OCI-M2 (cell line): ENCODE results near the gene BHLHA9.
"Not testable (repeated sequence)": the region's sequence is repeated elsewhere in the genome, so short reads cannot be mapped to it uniquely, and the experiment has no call there.

Experiments used
- DNase-seq: peaks from one replicate; lab custom pipeline; 2025; ENCODE audit not compliant: unreplicated experiment; lab: John Stamatoyannopoulos, UW

Gene BHLHA9

DNA sequence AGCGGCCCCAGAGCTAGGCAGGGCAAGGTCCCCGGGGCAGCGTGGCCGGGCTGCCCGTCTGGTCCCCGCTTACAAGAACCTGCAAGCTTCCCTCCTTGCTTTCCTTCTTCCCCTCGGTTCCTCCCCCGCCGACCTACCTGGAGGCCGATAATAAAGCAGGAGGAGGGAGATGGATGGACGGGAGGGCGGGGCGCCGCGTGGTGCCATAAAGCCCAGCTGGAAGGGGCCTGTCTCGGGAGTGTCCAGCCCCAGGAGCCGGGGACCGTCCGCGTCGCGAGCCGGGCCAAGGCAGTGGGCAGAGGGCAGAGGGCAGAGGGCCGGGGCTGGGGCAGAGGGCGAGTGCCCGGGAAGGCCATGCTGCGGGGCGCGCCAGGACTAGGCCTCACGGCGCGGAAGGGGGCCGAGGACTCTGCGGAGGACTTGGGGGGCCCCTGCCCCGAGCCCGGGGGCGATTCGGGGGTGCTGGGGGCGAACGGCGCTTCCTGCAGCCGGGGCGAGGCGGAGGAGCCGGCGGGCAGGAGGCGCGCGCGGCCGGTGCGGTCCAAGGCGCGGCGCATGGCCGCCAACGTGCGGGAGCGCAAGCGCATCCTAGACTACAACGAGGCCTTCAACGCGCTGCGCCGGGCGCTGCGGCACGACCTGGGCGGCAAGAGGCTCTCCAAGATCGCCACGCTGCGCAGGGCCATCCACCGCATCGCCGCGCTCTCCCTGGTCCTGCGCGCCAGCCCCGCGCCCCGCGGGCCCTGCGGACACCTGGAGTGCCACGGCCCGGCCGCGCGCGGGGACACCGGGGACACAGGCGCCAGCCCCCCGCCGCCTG, at the start of gene BHLHA9:
BHLHA9 (plus strand) TSS at position 235 of the 820 bp plus-strand sequence; CDS start at position 355, 120 bp downstream.
- no peak for DNase-seq

DNA sequence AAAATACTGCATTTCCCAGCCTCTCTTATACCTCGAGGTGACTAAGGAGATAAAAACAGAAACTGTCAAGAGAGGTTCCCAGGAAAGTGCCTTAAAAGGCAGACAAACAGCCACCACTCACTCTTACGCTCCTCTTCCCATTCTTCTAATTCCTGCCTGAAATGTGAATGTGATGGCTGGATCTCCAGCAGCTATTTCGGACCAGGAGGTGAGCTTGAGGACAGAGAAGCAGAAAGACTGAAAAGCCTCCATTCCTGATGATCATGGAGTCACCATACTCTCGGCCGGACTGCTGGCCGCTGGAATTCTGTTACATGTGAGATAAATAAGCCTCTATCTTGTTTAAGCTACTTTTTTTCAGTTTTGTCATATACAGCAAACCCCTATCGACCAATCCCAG, 49.0 kb upstream of the BHLHA9 start:
- no peak for DNase-seq

DNA sequence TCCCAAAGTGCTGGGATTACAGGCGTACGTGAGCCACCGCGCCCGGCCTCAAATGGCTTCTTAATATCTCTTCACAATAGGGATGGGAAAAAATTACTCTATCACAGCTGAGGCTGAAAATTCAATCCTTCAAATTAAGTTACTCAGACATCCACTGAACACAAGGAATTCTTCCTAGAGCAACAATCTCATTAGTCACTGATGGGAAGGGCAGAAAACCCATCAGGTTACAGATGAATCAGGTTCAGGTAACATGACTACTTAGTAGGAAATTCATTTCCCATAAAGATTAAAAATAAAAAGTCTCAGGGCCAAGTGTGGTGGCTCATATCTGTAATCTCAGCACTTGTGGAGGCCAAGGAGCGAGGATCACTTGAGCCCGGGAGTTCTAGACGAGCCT, 47.9 kb upstream of the BHLHA9 start:
- no peak for DNase-seq

DNA sequence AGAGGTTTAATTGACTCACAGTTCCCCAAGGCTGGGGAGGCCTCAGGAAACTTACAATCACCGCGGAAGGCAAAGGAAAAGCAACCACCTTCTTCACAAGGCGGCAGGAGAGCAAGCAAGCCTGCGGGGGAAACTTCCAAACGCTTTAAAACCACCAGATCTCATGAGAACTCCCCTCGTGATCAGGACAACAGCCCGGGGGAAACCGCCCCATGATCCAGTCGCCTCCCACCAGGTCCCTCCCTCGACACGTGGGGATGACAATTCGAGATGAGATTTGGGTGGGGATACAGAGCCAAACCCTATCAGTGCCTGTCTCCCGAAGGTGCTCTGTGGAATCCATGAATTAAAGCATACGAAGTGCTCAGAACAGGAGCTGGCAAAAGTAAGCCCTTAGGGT, 46.6 kb upstream of the BHLHA9 start:
- no peak for DNase-seq

DNA sequence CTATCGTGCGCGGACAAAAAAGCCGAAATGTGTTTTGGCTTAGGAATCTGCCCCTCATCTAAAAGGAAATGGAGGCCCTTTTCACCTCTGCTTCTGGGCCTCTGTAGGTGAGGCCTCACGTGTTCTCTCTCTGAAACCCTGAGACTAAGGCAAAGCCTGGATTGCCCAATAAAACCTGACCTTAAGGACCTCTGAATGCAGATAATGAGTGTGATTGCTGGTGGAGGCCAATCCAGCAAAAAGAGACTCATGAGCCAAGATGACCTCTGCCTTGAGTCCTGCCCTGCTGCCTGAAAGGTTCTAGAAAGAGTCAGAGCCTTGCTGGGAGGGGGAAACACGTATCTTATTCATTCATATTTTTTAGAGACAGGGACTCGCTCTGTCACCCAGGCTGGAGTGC, 45.9 kb upstream of the BHLHA9 start:
- no peak for DNase-seq

DNA sequence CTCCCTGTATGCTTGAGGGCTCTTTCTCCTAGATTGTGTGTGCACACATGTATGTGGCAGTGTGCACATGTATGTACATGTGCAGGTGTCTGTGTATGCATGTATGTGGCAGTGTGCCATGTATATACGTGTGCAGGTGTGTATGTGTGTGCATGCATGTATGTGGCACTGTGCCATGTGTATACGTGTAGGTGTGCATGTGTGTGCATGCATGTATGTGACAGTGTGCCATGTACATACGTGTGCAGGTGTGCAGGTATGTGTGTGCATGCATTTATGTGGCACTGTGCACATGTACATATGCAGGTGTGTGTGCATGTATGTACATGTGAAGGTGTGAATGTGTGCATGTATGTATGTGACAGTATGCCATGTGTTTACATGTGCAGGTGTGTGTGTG, 43.9 kb upstream of the BHLHA9 start:
- no peak for DNase-seq

DNA sequence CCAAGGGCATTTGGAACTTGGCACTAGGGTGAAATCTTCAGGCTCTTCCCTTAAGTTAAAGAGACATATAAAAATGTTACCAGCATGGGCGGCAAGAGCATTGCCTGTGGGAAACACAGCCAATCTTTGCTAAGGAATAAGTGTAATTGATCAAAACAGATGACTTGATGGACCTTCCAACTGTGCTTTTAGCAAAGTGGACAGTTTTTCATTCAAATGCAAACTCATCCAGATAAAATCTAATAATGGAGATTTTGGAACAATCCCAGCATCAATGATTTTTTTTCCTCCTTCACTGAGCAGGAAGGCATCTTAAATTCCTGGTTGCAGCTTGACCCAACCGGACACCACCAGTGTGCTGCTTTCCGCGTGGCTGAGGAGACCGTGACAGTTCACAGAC, 42.9 kb upstream of the BHLHA9 start:
- DNase-seq, result no peak

DNA sequence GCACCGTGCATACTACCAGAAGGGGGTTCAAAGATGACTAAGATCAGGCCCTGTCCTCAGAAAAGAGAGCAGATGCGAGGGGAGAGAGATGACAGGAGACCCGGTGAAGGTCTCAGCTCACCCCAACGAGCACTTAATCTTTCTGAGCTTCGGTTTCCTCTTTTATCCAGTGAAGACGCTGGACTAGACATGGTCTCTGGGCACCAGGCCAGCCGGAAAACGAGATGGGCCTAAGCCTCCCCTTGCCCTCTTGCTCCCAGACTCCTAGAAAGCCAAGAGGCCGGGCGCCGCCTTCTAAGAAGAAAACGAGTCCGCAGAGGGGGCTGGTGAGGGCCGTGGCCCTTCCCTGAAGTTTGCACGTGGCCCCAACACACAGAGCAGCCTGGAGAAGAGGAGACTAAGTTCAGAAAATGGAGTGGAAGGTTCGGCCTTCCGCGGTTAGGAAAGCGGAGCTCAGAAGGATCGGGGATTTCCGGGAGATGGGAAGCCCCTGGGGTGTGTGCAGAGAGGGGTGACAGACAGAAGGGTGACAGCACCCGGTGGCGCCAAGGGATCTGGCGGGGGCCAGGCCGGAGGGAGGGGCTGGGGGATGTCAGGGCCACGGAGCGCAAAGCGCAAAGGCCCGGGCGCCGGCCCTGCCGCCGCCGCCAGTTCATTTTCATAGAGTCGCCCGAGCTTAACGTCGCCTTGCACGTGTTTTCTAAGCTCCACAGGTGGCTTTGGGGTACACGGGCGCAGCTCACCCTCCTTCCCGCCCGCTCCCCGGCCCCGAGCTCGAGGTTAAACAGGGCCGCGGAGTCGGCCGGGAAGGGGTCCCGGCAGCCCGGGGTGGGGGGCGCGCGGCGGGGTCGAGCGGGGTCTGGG, 42.1 kb upstream of the BHLHA9 start:
- no peak for DNase-seq

DNA sequence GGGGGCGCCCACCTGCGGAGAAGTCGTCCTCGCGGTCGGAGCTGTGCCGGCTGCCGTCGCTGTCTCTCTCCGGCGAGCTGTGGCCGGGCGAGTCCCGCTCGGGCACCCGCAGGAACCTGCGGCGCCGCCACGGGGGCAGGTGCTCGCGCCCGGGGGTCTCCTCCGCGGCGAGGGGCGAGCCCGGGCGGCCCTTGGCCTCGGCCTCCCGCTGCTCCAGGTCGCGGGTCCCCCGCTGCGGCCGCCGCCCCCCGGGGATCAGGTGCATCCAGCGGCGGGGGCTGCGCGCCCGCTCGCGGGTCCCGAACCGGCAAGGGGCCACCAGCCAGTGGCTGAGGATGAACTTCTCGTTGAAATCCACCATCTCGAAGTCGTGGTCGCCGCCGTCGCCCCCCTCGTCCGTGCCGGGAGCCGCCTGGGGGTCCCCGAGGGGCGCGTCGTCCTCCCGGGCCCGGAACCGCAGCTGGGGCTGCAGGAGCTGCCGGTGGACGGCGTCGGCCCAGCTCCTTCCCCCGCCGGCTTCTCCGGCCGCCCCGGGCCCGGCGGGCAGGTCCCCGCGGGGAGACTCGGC, 41.4 kb upstream of the BHLHA9 start:
- DNase-seq, result no peak

DNA sequence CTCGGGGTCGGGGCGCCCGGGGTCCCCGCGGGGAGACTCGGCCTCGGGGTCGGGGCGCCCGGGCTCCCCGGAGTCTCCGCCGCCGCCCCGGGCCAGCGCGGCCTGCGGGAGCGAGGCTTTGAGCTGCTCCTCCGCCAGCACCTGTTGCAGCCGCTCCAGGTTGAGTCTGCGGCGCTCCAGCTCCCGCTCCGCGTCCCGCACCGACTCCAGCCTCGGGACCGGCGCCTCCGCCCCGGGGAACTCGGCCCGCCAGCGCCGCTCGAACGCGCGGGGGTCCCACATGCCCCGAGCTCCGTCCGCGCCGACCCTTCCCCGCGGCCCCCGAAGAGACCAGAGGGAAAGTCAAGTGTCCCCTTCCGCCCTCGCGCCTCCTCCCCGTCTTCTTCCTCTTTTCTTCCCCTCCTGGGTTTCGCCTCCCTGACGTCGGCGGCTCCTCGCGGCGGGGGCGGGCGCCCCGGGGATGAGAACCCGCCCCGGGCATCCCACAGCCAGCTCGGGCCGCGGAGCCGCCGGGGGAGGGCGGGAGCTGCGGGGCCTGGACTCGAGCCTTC, 40.8 kb upstream of the BHLHA9 start:
- DNase-seq, result no peak

DNA sequence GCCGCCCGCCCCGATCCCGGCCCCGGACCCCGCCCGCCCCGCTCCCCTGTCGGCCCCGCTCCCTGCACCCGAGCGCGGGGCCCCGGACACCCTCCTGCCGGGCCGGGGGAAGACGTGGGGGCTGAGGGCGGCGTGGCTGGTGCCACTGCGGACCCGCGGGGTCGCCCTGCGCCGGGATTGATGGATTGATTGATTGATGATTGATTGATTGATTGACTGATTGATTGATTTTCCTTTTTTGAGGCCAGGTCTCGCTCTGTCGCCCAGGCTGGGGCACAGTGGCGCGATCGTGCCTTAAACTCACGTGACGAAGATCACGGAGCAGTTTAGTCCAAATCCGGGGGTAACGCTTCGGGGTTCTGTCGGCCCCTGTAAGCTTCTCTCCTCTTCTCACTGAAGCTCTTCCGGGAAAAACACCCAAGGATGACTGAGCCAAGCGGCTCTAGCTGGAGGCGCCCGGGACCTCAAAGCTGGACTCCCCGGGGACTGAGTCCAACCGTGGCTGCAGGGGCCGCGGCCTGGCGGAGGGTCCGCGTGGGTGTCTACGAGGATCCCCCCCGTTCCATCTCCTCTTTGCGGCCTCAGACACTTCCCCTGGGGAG, 40.2 kb upstream of the BHLHA9 start:
- no peak for DNase-seq

DNA sequence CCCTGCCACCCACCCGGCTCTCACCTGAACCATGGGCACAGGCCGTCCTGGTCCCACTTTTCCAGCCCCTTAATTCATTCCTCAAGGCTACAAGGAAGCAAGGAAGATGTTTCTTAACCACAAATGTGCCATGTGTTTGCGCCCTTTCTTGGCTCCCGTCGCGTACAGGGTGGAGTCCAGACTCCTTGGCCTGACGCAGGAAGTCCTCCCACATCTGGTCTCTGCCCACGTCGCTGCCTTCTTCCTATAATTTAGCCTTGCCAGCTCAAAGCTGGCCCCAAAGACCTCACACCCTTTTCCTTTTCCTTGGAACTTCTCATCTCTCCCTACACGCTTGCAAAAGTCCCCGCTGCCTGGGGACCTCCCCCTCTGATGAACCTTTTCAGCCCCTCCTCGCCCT, 38.8 kb upstream of the BHLHA9 start:
- DNase-seq, result no peak

DNA sequence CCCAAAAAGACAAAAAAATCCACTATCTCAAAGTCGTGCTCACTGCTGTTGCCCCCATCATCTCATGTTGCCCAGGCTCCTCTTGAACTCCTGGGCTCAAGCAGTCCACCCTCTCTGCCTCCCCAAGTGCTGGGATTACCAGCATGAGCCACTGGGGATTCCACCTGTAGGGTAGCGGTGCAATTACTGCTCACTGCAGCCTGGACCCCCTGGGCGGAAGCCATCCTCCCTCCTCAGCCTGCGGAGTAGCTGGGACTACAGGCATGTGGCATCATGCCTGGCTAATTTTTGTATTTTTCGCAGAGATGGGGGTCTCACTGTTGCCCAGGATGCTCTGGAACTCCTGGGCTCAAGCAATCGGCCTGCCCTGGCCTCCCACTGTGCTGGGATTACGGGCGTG, 37.9 kb upstream of the BHLHA9 start:
- no peak for DNase-seq

DNA sequence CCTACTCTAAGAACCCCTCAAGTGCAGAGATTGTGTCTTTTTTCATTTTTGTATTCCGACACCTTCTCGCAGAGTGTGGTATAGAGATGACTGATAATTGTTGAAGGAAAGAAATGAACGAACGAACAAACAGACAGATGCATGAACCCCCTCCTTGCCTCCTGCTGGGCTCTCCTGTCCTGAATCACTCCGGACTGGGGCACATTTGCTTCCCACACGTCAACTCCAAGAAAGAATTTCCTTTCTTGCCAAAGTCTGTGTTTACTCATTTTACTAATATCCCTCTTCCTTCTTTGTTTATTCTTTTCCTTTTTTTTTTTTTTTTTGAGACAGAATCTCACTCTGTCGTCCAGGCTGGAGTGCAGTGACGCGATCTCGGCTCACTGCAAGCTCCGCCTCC, 37.5 kb upstream of the BHLHA9 start:
- no peak for DNase-seq

DNA sequence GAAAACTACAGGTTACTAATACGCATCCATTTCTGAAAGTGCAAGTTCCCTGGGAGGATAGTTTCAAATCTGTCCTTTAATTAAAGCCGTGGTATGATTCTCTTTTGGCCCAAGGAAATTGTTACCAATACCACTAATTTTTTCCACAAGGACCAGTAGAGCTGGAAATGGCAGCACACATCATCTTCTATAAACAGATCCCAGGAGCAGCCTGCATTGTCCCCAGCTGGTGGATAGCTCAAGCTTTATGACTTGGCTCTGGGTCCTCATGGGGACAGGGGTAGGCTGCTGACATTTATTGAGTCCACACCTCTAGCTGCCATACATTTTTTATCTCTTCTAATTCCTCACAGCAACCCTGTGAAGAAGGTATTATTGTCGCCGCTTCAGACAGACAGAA, 35.8 kb upstream of the BHLHA9 start:
- DNase-seq, result no peak

DNA sequence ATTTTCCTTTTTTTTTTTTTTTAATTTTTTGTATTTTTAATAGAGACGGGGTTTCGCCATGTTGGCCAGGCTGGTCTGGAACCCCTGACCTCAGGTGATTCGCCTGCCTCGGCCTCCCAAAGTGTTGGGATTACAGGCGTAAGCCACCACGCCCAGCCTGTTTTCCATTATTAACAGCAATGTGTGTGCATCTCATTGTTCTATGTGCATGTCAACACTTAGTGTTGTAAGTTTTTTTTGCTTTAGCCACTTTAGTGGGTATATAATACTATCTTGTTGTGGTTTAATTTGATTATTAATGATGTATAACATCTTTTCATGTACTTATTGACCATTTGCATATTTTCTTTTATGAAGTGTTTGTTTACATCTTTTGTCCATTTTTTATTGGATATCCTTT, 32.8 kb upstream of the BHLHA9 start:
- DNase-seq, result no peak

DNA sequence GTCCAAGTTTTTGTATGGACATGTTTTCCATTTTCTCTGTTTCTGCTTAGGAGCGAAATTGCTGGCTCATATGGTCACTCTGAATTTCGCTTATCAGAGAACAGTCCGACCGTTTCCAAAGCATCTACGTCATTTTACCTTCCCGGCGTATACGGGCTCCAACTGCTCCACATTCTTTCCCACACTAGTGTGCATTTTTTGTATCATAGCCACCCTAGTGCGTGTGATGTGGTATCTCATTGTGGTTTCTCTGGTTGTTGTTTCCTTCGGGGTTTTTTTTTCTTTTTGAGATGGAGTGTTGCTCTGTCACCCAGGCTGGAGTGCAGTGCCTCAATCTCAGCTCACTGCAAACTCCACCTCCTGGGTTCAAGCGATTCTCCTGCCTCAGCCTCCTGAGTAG, 31.0 kb upstream of the BHLHA9 start:
- DNase-seq, result no peak

DNA sequence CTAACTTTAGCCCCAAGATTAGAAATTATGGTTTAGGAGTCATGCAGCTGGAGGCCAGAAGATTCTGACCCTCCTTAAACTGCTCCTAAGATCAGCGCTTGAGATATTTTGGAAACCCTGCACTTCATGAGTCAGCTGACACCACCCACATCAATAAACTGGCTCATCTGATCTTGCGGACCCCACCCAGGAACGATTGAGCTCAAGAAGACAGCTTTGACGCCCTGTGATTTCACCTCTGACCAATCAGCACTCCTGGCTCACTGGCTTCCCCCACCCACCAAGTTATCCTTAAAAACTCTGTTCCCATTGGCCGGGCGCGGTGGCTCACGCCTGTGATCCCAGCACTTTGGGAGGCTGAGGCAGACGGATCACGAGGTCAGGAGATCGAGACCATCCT, 29.8 kb upstream of the BHLHA9 start:
- DNase-seq, result not testable (repeated sequence)

DNA sequence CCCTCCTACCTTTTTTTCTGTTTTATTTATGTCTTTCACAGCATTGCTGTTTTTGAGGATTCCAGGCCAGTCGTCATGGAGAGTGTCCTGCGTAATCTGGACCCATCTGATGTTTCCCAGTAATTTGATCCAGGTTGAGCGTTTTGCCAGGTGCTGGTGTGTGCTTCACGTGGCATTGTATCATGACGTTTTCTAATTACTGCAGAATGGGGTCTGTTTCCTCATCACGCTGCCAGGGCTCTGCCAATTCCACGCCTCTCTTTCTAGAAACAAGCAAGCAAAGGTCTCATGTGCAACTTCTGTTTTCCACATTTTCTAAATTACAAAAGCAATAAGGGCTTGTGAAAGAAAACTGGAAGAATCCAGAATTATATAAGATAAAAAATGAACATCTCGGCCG, 28.3 kb upstream of the BHLHA9 start:
- no peak for DNase-seq

DNA sequence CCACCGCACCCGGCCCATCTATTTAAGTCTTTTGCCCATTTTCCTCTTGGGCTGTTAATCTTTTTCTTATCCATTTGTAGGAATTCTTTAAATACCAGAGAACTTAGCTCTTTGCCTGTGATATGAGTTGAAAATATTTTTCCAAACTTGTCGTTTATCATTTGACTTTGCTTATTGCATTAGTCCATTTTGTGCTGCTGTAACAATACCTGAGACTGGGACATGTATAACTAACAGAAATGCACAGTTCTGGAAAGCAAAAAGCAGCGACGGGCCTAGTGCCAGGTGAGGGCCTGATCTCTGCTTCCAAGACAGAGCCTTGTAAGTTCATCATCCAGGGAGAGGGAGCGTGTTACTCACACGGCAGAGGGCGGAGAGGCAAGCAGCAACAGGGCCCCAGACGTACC, 25.6 kb upstream of the BHLHA9 start:
- no peak for DNase-seq

DNA sequence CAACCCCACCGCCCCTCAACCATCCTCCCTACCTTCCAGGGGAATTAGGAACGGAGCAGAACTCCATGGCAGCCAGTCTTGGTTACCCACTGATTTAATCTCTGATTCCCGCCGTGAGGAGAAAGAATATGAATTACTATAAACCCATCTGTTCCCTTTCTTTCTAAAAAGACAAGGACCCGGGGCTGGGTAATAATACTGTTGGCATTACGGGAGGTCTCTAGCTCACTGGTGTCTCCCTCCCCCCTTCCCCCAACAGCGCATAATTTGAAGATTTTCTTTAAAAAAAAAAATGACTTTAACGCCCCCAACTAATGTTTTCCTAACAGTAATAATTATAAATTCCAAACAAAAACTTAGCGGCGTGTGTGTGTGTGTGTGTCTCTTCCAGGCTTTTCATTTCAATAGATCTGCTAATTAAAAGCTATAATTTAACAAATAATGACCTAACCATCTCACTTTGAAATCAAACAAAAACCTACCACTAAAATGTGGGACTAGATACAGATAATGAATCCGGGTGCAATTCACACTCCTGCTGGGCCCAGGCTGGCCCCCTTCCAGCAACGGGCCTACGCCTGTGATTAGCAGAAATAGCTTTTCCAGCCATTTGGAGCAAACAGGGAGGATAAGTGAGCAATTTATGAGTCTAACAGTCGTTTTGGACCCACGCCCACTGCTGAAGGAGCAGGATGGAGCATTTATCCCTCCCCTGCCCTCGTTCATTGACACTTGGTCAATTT, 18.2 kb upstream of the BHLHA9 start:
- DNase-seq, result no peak
